ENCODE results near the gene JAKMIP1.

JAKMIP1 gene

GRCh38 chr4:6076391-6076790 is 124.0 kb downstream of the JAKMIP1 start:
- ChIA-PET POLR2A (no interaction called here), CTCF (no interaction called here)
- TF ChIP-seq L3MBTL2 (conservative IDR thresholded peaks at IDR 0.05), result no peak
- no peak for TF ChIP-seq SP1 (IDR thresholded peaks at IDR 0.05)
- TF ChIP-seq FOXK2 (IDR thresholded peaks at IDR 0.05), result no peak
- TF ChIP-seq HDGF (IDR thresholded peaks at IDR 0.05; ENCODE audit: borderline replicate concordance), result no peak
- no peak for TF ChIP-seq PKNOX1 (IDR thresholded peaks at IDR 0.05)
- no peak for TF ChIP-seq NFRKB (IDR thresholded peaks at IDR 0.05)
- TF ChIP-seq CTBP1 (IDR thresholded peaks at IDR 0.05; ENCODE audit: borderline replicate concordance), result no peak
- TF ChIP-seq BHLHE40 (IDR thresholded peaks at IDR 0.05; ENCODE audit: borderline replicate concordance), result no peak
- TF ChIP-seq TARDBP (IDR thresholded peaks at IDR 0.05), result no peak
- no peak for TF ChIP-seq ARNT (IDR thresholded peaks at IDR 0.05)
- TF ChIP-seq FOXA1 (IDR thresholded peaks at IDR 0.05), result no peak
- no peak for TF ChIP-seq SUZ12 (IDR thresholded peaks at IDR 0.05)
- TF ChIP-seq ZNF384 (IDR thresholded peaks at IDR 0.05), result no peak
- no peak for TF ChIP-seq LEF1 (IDR thresholded peaks at IDR 0.05; ENCODE audit: borderline replicate concordance)
- no peak for TF ChIP-seq ELF4 (IDR thresholded peaks at IDR 0.05)
- no peak for TF ChIP-seq FOXM1 (IDR thresholded peaks at IDR 0.05; ENCODE audit: borderline replicate concordance)
- DNase-seq (ENCODE audit: extremely low spot score), result no peak

- POLR2A ChIA-PET, result no interaction called here
- DNase-seq (ENCODE audit: extremely low spot score), result no peak
- TF ChIP-seq FOXM1 (IDR thresholded peaks at IDR 0.05; ENCODE audit: borderline replicate concordance) (no peak), PKNOX1 (IDR thresholded peaks at IDR 0.05) (no peak), NFRKB (IDR thresholded peaks at IDR 0.05) (no peak), FOXA1 (IDR thresholded peaks at IDR 0.05) (no peak), SUZ12 (IDR thresholded peaks at IDR 0.05) (no peak), ZNF384 (IDR thresholded peaks at IDR 0.05) (no peak), L3MBTL2 (conservative IDR thresholded peaks at IDR 0.05) (no peak), TARDBP (IDR thresholded peaks at IDR 0.05) (no peak), ELF4 (IDR thresholded peaks at IDR 0.05) (no peak), CTBP1 (IDR thresholded peaks at IDR 0.05; ENCODE audit: borderline replicate concordance) (no peak), BHLHE40 (IDR thresholded peaks at IDR 0.05; ENCODE audit: borderline replicate concordance) (no peak), ARNT (IDR thresholded peaks at IDR 0.05) (no peak), LEF1 (IDR thresholded peaks at IDR 0.05; ENCODE audit: borderline replicate concordance) (no peak), FOXK2 (IDR thresholded peaks at IDR 0.05) (no peak), HDGF (IDR thresholded peaks at IDR 0.05; ENCODE audit: borderline replicate concordance) (no peak), SP1 (IDR thresholded peaks at IDR 0.05) (no peak)
- CTCF ChIA-PET, result no interaction called here
These were observed 125.6 kb downstream of the JAKMIP1 start for GRCh38 chr4:6074758-6075157.

DNA sequence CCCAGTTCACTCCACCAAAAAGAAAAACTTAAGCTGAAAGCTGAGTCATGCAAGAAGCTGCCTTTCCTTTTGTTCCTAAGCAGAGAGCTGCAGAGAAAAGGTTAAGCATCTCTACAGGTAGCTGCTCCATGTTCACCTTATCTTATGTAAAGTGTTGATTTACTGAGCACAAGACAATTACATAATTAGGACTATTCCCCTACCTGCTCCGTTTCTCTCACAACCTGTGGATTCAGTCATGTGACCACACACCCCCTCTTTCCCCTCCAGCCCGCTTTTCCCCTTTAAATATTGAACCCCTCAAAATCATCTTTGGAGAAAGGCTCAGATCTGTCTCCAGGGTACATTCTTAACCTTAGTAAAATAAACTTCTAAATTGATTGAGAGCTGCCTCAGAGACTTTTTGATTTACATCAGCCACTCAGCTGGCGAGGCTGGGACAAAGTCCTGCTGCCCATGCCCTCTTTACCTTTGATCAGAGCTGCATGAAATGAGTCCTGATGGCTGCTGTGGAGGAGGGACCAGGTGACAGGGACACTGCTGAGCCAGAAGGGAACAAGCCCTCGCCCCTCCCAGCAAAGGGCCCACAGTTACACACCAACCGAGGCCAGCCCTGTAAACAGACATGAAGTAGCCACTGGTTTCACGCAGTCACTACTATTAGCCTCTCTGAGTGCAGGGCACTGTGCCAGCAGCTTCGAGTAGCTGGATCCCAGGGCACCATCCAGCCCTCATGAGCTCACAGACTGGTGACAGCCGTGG is 128.2 kb downstream of the JAKMIP1 start:
- DNase-seq (ENCODE audit: extremely low spot score), result no peak
- no peak for TF ChIP-seq LEF1 (IDR thresholded peaks at IDR 0.05; ENCODE audit: borderline replicate concordance)
- no peak for TF ChIP-seq ARNT (IDR thresholded peaks at IDR 0.05)
- TF ChIP-seq SUZ12 (IDR thresholded peaks at IDR 0.05), result no peak
- TF ChIP-seq NFRKB (IDR thresholded peaks at IDR 0.05), result no peak
- TF ChIP-seq FOXA1 (IDR thresholded peaks at IDR 0.05), result no peak
- TF ChIP-seq ZNF384 (IDR thresholded peaks at IDR 0.05), result no peak
- no peak for TF ChIP-seq L3MBTL2 (conservative IDR thresholded peaks at IDR 0.05)
- no peak for TF ChIP-seq PKNOX1 (IDR thresholded peaks at IDR 0.05)
- no peak for TF ChIP-seq BHLHE40 (IDR thresholded peaks at IDR 0.05; ENCODE audit: borderline replicate concordance)
- TF ChIP-seq FOXK2 (IDR thresholded peaks at IDR 0.05), result no peak
- ChIA-PET CTCF (no interaction called here), POLR2A (no interaction called here)

GRCh38 chr4:6071191-6071958 is 129.0 kb downstream of the JAKMIP1 start:
- DNase-seq (ENCODE audit: extremely low spot score), result no peak
- POLR2A ChIA-PET, result no interaction called here
- TF ChIP-seq L3MBTL2 (conservative IDR thresholded peaks at IDR 0.05) (no peak), BHLHE40 (IDR thresholded peaks at IDR 0.05; ENCODE audit: borderline replicate concordance) (no peak), ELF4 (IDR thresholded peaks at IDR 0.05) (no peak), LEF1 (IDR thresholded peaks at IDR 0.05; ENCODE audit: borderline replicate concordance) (no peak), SUZ12 (IDR thresholded peaks at IDR 0.05) (no peak)
- CTCF ChIA-PET, result no interaction called here

DNA sequence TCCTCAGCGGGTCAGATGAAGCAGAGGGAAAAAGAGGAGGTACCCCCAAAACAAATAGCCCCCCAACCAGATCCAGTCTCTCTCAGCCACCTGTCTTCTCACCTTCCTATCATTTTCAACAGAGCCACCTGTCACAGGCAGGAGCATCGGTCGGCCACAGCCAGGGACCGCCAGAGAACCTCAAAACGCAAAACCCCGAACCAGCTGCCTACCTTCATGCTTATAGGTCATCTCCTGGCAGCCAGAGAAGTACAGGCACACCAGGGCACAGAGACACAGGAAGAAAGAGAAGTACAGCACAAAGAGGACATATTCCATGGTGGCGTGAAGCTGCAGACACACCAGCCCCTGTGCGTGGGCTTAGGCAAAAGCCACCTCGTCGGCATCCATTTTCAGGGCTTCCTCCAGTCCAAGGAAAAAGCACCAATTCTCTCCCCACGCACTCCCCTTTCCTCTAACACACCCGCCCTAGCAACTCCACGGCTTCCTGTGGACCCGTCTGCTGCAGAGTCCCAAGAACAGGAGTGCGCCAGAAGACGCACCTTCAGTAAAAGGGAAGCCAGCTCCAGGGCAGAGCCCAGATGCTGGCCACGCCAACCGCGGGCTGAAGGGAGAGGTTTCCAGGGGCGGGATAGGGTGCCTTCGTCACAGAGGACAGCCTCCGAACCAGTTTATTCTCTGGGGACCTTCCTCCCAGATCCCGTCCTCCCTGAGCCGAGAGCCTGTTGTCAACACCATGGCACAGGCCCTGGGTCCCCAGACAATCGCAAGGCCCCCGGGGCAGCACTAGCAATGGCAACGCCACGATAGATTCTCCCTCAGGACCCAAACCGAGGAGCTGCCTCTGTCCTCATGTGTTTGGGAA is 130.3 kb downstream of the JAKMIP1 start:
- POLR2A ChIA-PET, result no interaction called here

More for the DNA sequence above, 130.3 kb downstream of the JAKMIP1 start:
- DNase-seq (ENCODE audit: extremely low spot score), result no peak
- TF ChIP-seq FOXA1 (IDR thresholded peaks at IDR 0.05) (no peak), FOXM1 (IDR thresholded peaks at IDR 0.05; ENCODE audit: borderline replicate concordance) (no peak), L3MBTL2 (conservative IDR thresholded peaks at IDR 0.05) (no peak), ELF4 (IDR thresholded peaks at IDR 0.05) (no peak)
- CTCF ChIA-PET, result no interaction called here
